GM19025 (cell line): ENCODE measurements around the gene ARHGDIB.

Experiments
- ATAC-seq: cut with Tn5 transposase; IDR thresholded peaks from one replicate; pipeline ENCODE4 v1.9.1; 2021; ENCODE audit warnings: mild to moderate bottlenecking, low read depth, moderate library complexity; ENCODE audit not compliant: unreplicated experiment

Gene ARHGDIB

DNA sequence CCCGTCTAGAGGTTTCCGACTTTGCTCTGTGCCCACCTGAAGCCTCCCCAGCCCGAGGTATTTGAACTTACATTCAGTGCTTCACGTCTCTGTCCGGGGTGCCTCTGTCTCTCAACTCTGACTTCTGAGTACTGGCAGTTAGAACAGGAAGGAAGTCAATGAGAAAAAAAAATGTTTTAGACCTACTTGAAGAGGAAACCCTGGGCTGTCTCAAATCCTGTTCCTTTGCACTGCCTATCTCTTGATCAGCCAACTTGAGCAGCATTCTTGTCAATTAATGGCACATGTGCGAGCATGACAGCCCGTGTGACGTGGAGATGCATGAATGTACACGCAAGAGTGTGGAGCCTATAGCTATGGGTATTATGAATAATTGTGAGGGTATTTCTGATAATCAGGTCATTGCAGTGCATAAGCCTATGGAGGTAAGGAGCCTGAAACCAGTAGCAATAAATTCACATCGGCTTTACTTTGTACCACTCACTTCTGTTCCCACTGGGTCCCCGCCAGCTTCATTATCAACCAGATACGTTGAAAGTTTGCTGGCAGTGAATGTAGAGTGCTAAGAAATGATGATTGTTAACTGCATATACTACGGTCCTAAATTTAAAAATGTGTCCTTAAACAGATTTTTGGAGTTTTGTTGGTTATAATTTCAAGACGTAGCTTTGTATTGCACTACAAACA, at the start of gene ARHGDIB:
TSS of gene ARHGDIB (minus strand) at position 136 of the 687 bp plus-strand sequence. CDS start 10,889 bp downstream, outside the sequence.
- ATAC-seq, result peak; percentile 52

DNA sequence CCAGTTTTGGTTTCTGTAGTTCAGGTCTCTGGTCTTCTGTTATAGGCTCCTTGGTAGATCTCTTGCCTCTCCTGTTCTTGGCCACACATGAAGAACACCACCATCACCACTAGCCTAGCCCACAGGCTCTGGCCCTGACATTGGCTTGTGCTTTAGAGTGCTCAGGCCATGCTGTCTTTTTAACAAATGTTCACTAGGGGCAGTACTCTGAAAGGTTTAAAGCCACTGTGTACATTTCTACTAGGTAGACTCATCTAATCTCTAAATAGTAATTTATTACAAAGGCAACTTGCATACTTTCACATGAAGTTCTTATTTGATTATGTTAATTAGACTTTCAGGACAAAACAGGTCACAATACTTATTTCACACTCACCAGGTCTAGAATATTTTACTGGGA, 49.8 kb upstream of the ARHGDIB start:
- ATAC-seq, result no peak

DNA sequence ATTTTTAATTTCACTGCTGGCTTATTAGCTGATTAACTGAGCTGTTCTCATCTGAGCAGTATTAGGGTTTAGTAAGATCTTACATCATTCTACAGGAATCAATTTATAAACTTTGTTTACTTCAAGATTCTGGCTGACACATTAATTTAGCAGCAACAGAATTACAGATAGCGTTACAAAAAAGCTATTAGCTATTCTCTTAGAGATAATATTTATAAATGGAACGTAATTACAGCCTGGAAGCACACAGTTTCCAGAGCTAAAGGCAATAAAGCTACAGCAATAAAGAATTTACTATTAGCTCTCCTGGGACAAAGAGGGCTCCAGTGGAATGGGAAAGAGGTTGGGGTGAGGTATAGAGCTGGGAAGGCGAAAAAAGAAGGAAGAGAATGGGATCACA, 46.1 kb upstream of the ARHGDIB start:
- no peak for ATAC-seq

DNA sequence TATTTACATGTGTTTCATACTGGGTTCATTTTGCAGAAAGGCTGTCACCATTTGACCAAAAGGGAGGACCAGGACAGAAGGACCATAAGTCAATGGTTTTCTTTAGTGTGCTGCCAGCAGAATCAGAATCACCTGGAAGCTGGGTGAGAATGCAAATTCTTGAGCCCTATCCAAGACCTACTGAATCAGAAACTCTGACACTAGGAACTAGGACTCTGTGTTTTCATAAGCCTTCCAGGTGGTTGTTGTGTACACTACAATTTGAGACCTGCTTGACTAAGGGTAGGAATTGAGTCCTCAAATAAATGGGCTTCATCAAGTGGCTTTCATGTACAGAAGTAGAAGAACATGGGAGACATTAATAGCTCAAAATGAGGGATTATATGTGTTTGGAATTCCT, 43.7 kb upstream of the ARHGDIB start:
- ATAC-seq, result no peak

DNA sequence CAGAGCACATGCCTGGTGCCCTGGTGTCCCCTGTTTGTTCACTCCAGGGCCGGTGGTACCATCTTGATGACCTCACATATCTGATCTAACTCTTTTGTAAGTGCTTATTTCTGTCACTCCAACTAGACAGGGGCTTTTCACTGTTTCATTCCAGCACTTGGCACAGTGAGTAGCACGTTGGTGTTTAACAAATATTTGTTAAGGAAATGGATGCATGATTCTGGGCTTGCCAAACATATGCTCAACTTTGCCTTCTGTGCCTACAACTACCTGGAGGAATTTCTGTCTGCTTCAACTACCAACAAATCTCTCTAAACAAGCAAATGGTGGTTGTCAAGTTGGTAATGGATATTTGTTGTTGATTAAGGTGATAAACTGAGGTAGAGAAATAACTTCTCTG, 43.0 kb upstream of the ARHGDIB start:
- no peak for ATAC-seq

DNA sequence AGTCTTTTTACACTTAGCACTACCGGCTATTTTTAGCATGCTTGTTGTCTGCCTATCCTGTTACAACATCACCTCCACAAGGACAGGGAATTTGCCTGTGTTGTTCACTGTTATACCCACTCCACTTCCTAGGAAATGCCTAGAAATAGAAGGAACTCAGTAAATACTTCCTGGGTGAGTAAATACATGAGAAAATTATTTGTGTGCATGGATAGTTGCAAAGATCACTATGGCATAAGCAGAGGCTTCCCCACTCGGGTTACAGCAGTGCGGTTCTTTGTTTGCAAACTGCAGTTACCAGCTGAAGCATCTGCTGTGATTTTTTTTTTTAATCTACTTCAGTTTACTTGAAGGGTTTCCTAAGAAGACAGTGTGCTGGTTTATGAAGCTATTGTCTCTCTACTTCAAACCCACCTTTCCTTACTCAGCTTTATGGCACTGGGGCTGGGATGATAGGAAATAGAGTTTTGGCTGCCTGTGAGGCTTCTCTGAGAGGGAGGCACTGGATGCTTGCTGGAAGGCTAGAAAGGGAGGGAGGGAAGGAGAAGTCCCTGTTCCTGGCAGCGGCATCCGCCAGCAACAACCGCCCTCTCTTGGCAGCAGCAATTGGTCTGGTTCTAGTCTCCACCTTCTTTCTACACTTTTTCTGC, 40.5 kb upstream of the ARHGDIB start:
- ATAC-seq, result no peak

DNA sequence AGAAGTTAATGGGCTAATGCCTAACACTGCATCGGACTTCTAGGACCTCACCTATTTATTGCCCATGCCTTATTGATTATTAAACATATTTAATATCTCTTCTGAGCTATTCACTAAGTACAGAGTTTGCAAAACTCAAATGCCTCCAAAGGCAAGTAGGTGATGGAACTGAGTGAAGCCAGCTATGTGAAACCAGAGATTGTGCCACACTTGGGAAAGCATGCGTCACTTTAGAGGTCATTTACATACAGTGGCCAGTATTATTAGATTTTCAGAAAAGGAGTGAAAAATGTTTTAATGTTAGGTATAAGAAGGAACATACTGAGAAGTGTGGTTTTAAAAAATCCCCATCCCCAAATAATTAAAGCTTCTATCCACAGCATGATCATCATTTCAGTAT, 39.2 kb upstream of the ARHGDIB start:
- ATAC-seq, result no peak

DNA sequence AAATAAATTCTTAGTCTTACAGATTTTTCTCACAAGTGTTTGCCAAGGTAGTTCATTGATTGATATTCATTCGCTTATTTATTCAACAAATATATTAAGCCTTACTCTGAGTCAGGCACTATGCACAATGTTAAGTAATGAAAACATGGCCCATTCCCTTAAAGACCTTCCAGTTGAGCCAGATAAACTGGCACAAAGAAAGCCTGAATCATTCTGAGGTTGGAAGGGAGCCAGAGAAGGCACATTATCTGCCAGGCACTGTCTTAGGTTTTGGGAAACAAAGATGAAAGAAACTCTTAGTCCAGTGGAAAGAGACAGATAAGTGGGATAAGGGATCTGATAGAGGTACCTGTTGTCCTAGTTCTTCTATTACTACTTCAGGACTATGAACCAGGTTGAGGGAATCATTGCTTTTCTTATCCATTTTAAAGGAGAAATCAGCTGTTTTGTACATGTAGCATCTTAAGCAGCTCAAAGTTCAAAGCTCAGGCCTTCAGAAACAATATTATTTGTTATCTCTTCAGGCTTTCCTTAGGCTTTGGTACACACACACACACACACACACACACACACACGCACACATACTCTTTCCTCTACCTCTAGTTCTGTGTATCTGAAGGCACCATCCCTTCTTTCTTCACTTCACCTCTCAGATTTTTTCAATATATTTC, 38.4 kb upstream of the ARHGDIB start:
- ATAC-seq, result no peak

DNA sequence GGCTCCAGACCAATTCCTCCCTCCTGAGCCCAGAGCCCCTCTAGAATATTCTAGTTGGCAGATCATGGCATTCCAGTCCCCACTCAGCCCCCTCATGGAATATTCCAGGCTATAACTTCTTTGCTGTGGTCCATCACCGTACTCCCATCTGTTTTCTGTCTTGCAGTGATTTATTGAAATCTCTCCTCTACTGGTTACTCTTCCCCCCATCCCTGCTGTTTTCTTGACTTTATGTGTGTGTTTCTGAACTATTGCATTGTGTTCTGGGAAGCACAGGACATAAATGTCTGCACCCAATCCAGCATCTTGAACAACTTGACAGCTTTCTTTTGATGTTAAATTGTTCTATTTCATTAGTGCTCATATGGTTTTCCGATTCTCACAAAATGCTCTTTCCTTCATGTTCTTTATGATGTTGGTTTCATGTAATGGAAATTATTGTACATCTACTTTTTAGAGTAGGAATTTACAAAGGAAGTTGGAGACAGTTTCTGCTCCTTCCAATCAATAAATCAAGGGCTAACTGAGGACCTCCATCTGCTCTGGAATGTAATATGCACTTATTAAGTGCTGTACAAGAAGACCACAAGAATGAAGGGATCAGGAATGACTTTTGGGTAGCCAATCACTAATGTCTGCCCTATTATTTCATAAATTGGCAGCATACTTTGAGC, 37.8 kb upstream of the ARHGDIB start:
- no peak for ATAC-seq

DNA sequence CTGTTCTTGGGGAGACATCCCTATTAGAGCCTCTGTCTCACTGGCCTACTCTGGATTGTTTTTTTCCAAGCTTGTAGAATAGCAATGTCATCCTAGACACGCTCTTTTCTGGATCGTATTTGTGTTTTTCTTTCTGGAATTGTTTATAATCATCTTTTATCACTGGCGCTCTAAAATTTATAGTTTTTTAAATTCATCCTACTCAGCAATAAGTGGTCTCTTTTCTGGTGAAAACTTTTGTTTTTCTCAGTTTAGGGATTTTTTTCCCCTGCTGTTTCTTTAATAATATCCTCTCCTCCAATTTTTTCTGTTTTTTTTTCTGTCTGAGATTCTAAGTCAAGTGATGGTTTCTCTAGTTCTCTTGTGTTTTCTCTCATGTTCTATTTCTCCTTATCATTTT, 36.6 kb upstream of the ARHGDIB start:
- ATAC-seq, result no peak

DNA sequence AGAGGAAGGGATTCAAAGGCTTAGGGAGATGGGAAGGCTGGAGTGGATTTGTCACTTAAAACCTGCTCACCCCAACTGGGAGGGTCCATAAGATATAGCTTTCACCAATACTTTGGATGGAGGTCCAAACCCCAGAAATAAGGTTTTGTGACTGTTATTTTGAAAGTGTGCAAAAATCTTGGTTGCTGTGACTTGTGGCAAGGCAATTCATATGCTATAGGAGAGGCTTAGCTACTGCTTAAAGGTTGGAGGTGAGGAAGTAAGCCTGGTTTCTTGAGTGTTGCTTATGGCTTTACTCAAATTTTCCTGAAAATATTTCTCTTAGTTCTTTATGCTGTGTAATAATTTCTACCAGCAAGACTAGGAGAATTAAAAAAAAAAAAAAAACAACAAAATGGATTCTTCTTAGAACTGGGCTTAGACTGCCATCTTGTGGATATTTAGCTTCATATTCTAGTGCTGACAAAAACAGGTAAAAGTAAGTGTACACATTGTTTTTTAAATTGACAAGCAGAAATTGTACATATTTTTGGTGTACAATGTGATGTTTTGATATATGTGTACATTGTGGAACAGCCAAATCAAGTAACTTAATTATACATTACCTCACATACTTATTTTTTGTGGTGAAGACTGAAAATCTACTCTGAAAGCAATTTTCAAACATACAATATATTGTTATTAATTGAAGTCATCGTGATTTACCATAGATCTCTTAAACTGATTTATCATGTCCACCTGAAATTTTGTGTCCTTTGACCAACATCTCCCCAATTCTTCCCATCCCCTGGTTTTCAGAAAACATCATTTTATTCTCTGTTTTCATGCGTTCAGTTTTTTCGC, 34.4 kb upstream of the ARHGDIB start:
- ATAC-seq, result no peak

DNA sequence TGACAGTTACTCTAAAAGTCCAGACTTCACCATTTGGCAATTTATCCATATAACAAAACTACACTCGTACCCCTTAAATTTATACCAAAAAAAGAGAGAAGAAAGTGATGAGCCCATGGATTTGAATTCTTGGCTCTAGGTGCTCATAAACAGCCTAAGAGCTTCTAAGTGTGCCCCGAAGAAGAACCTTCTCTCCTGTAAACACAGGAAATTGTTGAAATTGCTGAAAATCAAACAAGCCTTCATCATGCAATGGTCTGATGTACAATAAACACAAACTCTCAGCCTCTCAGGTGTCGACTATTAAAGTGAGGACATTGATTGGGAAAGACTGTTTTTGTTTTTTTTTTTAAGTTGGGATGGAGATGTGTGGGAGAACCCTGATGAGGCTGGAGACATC, 33.2 kb upstream of the ARHGDIB start:
- no peak for ATAC-seq

DNA sequence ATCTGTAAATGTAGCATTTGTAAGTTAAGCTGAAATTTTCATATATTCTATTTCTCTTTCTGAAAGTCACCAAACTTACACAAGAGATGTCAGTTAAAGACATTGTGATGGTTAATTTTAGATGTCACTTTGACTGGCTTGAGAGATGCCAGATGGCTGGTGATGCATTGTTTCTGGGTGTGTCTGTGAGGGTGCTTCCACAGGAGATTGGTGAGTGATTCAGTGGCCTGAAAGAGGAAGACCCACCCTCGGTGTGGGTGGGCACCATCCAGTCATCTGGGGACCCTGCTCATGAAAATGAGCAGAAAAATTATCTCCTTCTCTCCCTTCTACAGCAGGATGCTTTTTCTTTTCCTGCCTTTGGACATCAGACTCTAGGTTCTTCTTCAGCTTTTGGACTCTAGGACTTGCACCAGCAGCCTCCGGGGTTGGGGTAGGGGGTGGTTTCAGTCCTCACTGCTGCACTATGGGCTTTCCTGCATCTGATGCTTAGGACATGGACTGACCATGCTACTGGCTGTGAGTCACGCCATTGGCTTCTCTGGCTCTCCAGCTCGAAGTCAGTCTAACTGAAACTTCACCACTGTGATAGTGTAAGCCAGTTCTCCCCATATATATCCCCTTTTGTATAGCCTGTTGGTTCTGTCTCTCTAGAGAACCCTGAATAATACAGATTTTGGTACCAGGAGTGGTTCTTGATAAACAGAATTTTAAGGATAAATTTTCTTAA, 32.3 kb upstream of the ARHGDIB start:
- no peak for ATAC-seq

DNA sequence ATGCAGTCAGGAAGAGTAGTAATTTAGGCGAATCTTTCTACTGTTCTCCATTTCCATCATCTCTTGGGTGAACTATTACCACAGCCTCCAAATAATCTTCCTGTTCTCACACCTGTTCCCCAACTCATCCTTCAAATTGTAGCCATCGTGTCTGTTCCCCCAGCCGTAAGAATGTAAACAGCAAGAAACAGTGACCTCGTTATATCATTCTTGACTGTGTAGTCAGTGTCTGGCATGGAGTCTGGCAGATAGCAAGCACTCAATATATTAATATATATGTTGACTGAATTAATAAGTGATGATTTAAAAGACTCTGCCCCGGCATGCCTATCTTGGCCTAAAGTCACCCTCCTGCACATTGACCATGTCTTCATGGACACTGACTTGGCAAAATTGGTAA, 31.7 kb upstream of the ARHGDIB start:
- no peak for ATAC-seq

DNA sequence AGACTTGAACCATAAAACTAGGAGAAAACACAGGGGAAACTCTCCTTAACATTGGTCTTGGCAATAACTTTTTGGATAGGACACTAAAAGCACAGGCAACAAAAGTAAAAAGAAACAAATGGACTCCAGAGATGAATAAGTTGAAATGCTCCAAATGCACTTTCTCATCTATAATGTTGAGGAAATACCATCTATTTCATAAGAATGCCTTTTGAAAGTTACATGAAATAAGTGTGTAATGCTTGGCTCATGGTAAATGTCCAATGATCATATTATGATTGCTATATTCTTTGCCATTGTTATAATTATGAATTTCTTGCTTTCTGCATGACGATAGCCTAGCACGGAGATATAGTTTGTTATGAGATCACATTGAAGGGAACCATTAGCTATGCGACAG, 31.3 kb upstream of the ARHGDIB start:
- ATAC-seq, result no peak

DNA sequence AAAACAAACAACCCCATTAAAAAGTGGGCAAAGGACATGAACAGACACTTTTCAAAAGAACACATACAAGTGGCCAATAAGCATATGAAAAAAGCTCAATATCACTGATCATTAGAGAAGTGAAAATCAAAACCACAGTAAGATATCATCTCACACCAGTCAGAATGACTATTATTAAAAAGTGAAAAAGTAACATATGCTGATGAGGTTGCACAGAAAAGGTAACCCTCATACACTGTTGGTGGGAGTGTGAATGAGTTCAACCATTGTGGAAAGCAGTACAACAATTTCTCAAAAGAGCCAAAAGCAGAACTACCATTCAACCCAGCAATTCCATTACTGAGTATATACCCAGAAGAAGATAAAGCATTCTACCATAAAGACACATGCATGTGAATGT, 29.7 kb upstream of the ARHGDIB start:
- no peak for ATAC-seq

DNA sequence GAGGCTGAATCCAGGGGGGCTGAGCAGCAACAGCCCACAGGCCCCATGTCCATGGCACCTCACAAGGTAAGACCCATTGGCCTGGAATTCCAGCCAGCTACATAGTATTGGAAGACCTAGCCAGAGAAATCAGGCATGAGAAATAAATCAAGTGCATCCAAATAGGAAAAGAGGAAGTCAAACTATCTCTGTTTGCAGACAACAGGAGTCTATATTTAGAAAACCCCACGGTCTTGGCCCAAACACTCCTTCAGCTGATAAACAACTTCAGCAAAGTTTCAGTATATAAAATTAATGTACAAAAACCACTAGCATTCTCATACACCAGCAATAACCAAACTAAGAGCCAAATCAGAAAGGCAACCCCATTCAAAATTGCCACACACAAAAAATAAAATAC, 28.4 kb upstream of the ARHGDIB start:
- no peak for ATAC-seq

DNA sequence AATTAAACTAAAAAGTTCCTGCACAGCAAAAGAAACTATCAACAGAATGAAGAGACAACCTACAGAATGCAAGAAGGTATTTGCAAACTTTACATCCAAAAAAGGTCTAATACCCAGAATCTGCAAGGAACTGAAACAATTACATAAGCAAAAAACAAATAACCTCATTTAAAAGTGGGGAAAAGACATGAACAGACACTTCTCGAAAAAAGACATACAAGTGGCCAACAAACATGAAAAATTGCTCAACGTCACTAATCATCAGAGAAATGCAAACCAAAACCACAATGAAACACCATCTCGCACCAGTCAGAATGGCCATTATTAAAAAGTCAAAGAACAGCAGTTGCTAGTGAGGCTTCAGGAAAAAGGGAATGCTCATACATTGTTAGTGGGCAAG, 26.6 kb upstream of the ARHGDIB start:
- ATAC-seq, result no peak

DNA sequence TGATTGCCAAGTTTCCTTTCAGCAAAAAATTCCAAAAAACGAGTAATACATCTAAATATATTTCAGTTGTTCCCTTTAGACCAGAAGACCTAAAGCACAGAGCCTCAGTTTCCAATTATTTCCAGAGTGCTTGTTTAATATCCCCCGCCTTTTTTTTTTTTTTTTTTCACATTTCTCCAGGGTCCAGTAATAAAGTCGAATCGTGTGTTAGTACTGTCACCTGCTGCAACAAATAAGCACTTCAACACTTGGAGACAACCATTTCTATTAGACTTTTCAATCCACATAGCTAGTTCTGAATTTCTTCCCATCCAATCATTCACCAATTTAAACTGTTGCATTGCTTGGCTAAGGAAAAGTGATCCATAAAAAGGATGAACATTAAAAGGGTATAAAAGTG, 25.0 kb upstream of the ARHGDIB start:
- ATAC-seq, result no peak

DNA sequence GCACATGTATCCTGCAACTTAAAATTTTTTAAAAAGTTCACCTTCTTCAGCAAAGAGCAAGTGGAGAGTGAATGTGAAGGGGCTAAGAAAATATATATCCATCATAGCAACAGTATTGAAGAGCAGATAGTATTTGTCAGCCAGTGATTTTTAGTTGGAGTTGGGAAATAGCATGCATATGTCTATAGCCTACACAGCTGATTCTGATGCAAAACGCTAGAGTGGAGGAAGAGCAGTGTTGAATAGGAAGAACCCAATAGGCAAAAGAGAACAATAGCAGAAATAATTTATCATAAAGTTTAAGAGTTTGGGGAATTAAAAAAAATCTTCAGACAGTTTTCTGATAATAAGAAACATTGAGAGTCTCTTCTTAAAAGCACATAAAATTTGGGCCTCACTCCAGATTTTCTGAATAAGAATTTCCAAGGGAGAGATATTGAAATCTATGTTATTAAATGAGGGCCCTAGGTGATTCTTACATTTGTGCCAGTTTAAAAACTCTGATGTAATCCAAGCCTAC, 23.4 kb upstream of the ARHGDIB start:
- ATAC-seq, result no peak
